NCI-H82 (cell line): ENCODE measurements around the gene KSR2.

Source experiments
- DNase-seq: peaks from one replicate; lab custom pipeline; 2025; lab: John Stamatoyannopoulos, UW

KSR2 gene

GRCh38 chr12:117580015-117580717, 388.6 kb downstream of the KSR2 start:
- no peak for DNase-seq

DNA sequence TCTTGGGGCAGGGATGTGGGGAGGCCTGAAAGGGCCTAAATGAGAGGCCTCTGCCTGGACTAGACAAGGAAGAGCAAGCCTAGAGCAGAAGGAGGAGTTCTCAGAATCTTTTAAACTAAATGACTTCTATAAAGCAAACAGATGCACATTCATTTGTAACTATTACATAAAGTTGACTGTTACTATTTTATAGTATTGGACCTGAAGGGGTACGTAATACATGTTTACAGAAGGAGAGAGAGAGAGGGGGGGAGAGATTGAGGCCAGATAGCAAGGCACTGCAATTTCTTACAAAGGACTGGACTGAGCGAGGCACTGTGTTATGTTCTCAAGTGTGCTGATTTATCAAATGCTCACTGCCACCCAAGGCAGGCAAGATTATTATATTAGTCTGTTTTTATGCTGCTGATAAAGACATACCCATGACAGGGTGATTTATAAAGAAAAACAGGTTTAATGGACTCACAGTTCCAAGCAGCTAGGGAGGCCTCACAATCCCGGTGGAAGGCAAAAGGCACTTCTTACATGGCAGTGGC, 391.6 kb downstream of the KSR2 start:
- no peak for DNase-seq

DNA sequence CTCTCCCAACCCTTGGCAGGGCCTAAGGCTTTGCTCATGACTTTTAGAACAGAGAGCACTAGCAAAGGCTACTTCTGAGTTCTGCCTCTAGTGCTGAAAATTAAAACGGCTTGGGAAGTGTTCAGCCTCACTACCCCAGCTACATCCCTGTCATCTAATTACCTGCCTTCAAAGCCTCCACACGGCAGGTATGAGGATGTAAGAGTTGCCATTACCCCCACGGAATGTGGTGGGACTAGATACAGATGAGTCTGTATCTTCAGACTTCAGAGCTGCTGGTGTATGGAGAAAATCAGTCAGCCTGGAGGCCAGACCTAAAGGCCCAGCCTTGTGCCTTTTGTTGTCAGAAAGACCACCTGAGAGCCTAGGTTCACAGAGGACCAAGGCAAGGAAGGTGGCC, 392.7 kb downstream of the KSR2 start:
- no peak for DNase-seq

DNA sequence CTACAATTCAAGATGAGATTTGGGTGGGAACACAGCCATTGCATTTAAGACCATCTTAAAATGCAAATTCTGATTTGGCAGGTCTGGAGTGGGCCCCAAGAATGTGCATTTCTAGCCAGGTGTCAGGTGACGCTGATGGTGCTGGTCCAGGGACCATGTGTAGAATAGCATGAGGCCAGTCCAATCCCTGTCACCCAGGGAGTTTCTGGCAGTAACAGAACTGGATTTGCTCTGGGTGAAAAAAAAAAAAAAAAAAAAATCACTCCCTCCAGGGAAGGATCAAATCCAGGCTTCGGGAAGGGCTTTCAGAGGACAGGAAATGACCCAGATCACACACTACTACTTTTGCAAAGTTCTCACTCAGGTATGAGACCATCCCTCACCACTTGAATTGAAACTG, 394.1 kb downstream of the KSR2 start:
- DNase-seq: no peak

- no peak for DNase-seq
These were observed 396.0 kb downstream of the KSR2 start for GRCh38 chr12:117572755-117573154.

DNA sequence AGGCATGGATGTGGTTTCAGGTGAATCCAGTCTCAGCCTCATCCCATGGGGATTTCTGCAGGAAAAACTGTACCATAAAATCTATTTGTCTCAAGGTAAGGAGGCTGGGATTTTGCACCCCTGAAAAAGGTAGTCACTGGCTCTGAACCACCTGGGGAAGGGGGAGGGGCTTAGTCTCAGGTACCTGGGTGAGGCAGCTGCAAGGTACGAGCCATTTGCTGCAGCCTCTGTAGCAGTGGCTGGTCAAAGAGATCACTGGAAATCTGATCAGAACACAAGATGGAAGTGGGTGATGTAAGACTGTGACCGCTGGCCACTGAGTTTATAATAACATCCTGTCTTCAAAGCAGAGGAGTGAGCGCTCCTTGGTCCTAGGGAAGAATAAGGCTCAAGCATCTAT, 397.5 kb downstream of the KSR2 start:
- DNase-seq: no peak

DNA sequence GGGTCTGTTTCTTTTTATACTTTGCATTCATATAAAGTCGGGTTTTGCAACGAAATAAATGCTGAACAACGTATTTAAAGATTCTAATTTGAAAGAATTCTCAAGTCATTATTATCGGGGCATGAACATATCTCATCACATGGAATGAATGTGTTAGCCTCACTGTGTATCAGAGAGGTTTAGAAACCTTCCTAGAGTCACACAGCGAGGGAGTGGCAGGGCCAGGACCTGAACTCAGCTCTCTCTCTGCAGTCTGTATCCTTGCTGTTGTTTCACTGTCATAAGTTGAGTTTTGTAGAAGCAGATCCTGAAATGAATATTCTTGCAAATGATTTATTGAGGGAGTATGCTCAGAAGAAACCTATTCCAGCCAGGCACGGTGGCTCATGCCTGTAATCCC, 398.2 kb downstream of the KSR2 start:
- DNase-seq: no peak

DNA sequence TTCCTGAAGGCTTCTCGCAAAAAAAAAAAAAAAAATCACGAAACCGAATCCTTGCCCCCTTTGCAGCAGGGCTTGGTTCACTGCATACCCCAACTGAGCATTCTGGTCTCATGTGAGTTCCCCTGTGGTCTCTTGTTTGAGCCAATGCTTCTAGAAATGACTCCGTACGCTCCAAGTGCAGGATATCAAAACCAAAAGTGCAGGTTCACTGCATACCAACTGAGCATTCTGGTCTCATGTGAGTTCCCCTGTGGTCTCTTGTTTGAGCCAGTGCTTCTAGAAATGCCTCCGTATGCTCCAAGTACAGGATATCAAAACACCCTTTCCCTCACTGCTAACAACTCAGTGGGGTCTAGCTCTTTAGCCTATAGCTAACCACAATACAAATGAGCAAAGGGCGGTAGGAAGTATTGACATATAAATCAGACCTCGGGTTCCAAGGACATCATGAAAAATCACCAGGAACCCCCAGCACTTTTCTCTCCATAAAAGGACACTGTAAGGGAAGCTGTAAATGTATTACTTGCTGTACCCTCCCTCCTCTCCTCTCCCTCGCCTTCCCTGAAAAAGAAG, 401.1 kb downstream of the KSR2 start:
- DNase-seq: no peak

DNA sequence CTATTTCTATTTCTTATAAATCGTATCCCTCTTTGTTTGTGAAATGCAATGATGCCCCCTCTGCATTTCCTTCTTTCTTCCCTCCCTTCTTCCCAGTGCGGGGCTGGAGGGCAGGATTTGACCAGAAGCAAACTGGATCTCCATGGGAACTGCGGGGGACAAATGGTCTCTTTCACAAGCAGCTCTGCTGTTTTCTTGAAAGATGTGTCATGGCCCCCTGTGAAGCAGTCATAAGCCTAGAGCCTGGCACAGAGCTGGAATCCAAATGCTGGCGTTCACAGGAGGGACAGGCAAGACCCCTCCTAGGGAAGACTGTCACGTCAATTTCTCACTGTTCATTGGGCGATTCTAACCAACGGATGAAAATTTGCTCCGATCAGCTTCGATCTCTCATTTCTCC, 403.9 kb downstream of the KSR2 start:
- DNase-seq: no peak

DNA sequence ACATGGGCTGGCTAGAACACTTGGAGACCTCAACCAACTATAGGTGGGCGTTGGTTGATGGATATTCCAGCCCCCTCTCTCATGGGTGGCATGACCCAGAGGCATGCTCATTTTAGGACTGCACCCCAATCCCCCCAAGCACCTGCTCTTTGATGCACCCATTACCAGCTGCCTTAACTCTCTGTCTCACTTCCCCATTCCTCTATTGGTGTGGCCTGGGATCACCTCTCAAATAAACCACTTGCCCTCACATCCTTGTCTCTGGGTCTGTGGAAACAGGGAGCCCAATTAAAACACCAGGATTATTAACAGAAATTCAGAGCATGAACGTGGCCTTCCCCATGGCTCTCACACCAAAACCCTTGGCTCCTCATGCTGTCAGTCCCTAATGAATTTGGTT, 405.1 kb downstream of the KSR2 start:
- no peak for DNase-seq

- no peak for DNase-seq
These were observed 405.8 kb downstream of the KSR2 start for GRCh38 chr12:117563007-117563406.

DNA sequence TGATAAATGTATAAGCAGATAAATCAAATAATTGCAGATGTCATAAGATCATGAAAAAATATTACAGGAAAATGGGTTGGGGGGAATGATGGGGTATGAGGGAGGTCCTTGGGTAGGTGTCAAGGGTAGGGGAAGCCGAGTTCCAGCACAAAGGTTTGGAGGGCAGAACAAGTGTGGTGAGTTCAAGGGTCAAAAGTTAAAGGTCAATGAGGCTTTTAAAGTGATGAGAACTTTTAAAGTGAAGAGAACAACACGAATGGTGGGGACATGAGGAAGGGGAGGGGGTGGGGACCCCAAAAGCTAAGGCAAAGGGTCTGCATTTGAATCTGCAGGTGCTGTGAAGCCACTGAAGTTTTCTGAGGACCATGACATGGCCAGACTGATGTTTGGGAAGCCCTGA, 406.8 kb downstream of the KSR2 start:
- no peak for DNase-seq

- DNase-seq: no peak
These were observed 408.8 kb downstream of the KSR2 start for GRCh38 chr12:117559978-117560377.

- no peak for DNase-seq
These were observed 412.9 kb downstream of the KSR2 start for GRCh38 chr12:117555889-117556288.

- DNase-seq: peak; percentile 74
These were observed 415.8 kb downstream of the KSR2 start for GRCh38 chr12:117552971-117553370.

GRCh38 chr12:117551665-117552064, 417.1 kb downstream of the KSR2 start:
- no peak for DNase-seq

- no peak for DNase-seq
These were observed 421.6 kb downstream of the KSR2 start for GRCh38 chr12:117547209-117547608.

DNA sequence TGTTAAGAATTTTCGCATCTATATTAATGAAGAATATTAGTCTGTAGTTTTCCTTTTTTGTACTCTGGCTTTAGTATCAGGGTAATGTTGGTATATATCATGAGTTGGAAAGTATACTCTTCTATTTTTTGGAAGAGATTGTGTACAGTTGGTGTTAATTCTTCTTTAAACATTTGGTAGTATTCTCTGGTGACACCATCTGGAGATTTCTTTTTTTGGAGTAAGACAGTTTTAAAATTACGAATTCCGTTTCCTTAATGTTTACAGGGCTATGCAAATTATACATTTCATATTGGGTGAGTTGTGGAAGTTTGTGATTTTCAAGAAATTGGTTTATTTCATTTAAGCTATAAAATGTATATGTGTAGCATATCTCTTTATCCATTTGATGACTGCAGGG, 423.6 kb downstream of the KSR2 start:
- no peak for DNase-seq

DNA sequence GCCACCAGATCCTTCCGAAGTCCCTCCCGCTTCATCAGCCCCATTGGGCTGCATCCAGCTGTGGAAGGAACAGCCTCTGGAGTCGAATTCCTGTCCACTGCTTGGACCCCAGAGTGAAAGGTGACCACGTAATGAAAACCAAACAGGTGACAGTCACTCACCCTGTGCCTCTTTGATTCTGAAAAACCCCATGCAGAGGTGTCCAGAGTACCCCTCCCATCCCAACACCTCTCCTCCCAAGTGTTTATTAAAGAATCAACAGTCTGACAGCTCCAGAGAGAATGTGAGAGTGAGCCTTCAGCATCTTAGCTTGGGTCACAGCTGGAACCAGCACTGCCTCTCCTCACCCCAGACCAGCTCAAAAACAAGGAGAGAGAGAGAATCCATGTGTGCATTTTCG, 428.8 kb downstream of the KSR2 start:
- no peak for DNase-seq

DNA sequence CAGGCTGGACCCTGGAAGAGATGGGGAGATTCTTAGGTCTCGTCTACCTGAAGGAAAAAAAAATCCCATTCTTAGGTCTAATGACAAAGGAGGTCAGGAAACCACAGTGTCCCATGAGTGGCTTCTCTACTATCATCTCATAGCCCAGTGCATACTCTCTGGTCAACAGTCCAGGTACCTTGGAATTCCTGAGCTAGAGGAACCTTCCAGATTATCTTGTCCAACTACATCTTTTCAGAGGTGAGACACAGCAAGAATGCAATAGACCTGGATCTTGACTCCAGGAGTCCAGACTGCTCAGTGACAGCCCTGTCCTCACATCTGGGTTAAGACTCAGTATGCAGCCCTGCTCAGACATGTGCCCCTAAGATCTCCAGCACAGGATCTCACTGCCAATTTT, 429.9 kb downstream of the KSR2 start:
- no peak for DNase-seq

GRCh38 chr12:117538032-117538690, 430.6 kb downstream of the KSR2 start:
- DNase-seq: no peak

DNA sequence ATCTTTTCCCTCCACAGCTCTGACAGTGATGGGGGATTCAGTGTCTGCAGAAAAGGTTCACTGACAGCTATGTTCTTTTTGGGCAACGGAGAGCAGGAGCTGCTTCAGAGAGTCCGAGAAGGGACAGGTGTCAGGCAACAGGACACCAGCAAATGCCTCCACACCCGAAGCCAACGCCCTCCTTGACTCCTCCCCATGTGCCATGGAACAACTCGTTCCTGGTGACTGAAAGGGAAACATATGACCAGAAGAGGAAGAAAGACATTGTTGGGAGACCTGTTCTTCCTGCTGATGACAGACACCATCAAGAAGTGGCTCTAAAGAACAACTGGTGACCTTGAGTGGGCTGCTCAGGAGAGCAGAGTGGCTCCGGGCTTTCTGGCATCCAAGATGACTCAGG, 435.1 kb downstream of the KSR2 start:
- no peak for DNase-seq

GRCh38 chr12:117530796-117531195, 438.0 kb downstream of the KSR2 start:
- DNase-seq: no peak
